Osteoblast (primary cell): Measurements from ENCODE around the gene ZNF576. TPM values are rescaled to one million over a fixed set of nuclear protein-coding genes. Genes with fewer than 3 reads are reported as not detected.

Experiments
- DNase-seq: peaks from one replicate; pipeline ENCODE4 v3.0.0; 2011; ENCODE audit warnings: low spot score, mixed read lengths; ENCODE audit not compliant: insufficient read length; ENCODE audit errors: missing footprints
- H2AFZ ChIP-seq: 2 replicates; pipeline ENCODE4 v1.6.0; 2011; ENCODE audit warnings: mild to moderate bottlenecking, low read length
- H3K27ac ChIP-seq: 2 replicates; pipeline ENCODE4 v1.5.1; 2011; ENCODE audit warnings: mild to moderate bottlenecking, low read depth, low read length, moderate library complexity
- H3K27me3 ChIP-seq: 2 replicates; pipeline ENCODE4 v1.6.0; 2012; ENCODE audit warnings: mild to moderate bottlenecking, control low read depth, inconsistent platforms, low read length, moderate library complexity; ENCODE audit not compliant: insufficient read depth
- H3K36me3 ChIP-seq: 2 replicates; pipeline ENCODE4 v1.5.1; 2011; ENCODE audit warnings: mild to moderate bottlenecking, low read length, control low read depth, moderate library complexity; ENCODE audit not compliant: insufficient read depth
- H3K4me1 ChIP-seq: 2 replicates; pipeline ENCODE4 v1.5.1; 2011; ENCODE audit warnings: mild to moderate bottlenecking, low read length, control low read depth, moderate library complexity; ENCODE audit not compliant: insufficient read depth
- H3K4me2 ChIP-seq: 2 replicates; pipeline ENCODE4 v1.6.0; 2011; ENCODE audit warnings: mild to moderate bottlenecking, low read length; ENCODE audit not compliant: insufficient read depth
- H3K4me3 ChIP-seq: fragments of 200-600 bp; sonication (generic); 3 replicates; pipeline ENCODE4 v1.5.1; 2012; ENCODE audit warnings: mild to moderate bottlenecking, low read length, inconsistent platforms; ENCODE audit not compliant: insufficient read depth
- H3K79me2 ChIP-seq: 2 replicates; pipeline ENCODE4 v1.6.0; 2012; ENCODE audit warnings: mild to moderate bottlenecking, low read length, control low read depth, inconsistent platforms; ENCODE audit not compliant: insufficient read depth
- H3K9me3 ChIP-seq: 2 replicates; pipeline ENCODE4 v1.5.1; 2011; ENCODE audit warnings: low read depth, low read length, control low read depth
- H4K20me1 ChIP-seq: 2 replicates; pipeline ENCODE4 v1.6.0; 2012; ENCODE audit warnings: mild to moderate bottlenecking, low read length, control low read depth; ENCODE audit not compliant: insufficient read depth
- CTCF ChIP-seq: IDR thresholded peaks from 2 replicates; pipeline ENCODE4 v1.5.1; 2011; ENCODE audit warnings: mild to moderate bottlenecking, low read depth, low read length, moderate library complexity; ENCODE audit errors: extremely low read depth
- total RNA-seq: library from RNA; depleted of rRNA; stranded (reverse); fragments of >200 nt; gene quantifications from 2 replicates; pipeline ENCODE4 v1.2.3, GENCODE V29; 2012

Gene ZNF576
- total RNA-seq, 1 donor = 9.4 TPM

- peak overlapping the region; percentile 57 for H3K4me3 ChIP-seq
These were observed 44.0 kb downstream of the ZNF576 start for GRCh38 chr19:43640424-43640757.

GRCh38 chr19:43641333-43641732 lies 44.9 kb downstream of the ZNF576 start:
- H3K27me3 ChIP-seq = peaks cover 35% of the 10 kb centered on the region
- H3K9me3 ChIP-seq = no peaks in the 10 kb centered on the region
- no peaks in the 10 kb centered on the region for H3K79me2 ChIP-seq
- no peak overlapping the region for H3K4me3 ChIP-seq
- TF ChIP-seq CTCF = no peak
- H2AFZ ChIP-seq = no peak overlapping the region
- H3K4me2 ChIP-seq = no peak overlapping the region
- no peak for DNase-seq
- H4K20me1 ChIP-seq = no peaks in the 10 kb centered on the region
- H3K27ac ChIP-seq = no peak overlapping the region
- no peaks in the 10 kb centered on the region for H3K36me3 ChIP-seq
- peaks cover under 1% of the 10 kb centered on the region for H3K4me1 ChIP-seq

More at GRCh38 chr19:43640424-43640757, 44.0 kb downstream of the ZNF576 start:
- Histone ChIP-seq H3K36me3 (no peaks in the 10 kb centered on the region), H3K79me2 (no peaks in the 10 kb centered on the region), H3K27me3 (peaks cover 35% of the 10 kb centered on the region), H3K4me2 (peak overlapping the region; percentile 64), H3K4me1 (peaks cover 10% of the 10 kb centered on the region), H4K20me1 (no peaks in the 10 kb centered on the region), H3K9me3 (no peaks in the 10 kb centered on the region), H2AFZ (no peak overlapping the region), H3K27ac (no peak overlapping the region)
- no peak for DNase-seq
- no peak for TF ChIP-seq CTCF

GRCh38 chr19:43642531-43642930 lies 46.1 kb downstream of the ZNF576 start:
- Histone ChIP-seq H3K27me3 (peaks cover 32% of the 10 kb centered on the region), H3K36me3 (peaks cover 6% of the 10 kb centered on the region), H4K20me1 (no peaks in the 10 kb centered on the region), H3K27ac (no peak overlapping the region), H2AFZ (no peak overlapping the region), H3K4me3 (no peak overlapping the region), H3K79me2 (no peaks in the 10 kb centered on the region), H3K4me2 (no peak overlapping the region), H3K9me3 (no peaks in the 10 kb centered on the region), H3K4me1 (no peaks in the 10 kb centered on the region)
- TF ChIP-seq CTCF = no peak
- DNase-seq = no peak

GRCh38 chr19:43643326-43643725 lies 46.9 kb downstream of the ZNF576 start:
- Histone ChIP-seq H3K4me2 (no peak overlapping the region), H3K4me1 (no peaks in the 10 kb centered on the region), H3K36me3 (peaks cover 14% of the 10 kb centered on the region), H3K9me3 (no peaks in the 10 kb centered on the region), H3K27ac (no peak overlapping the region), H3K79me2 (no peaks in the 10 kb centered on the region), H4K20me1 (no peaks in the 10 kb centered on the region), H3K27me3 (peaks cover 24% of the 10 kb centered on the region), H2AFZ (no peak overlapping the region), H3K4me3 (no peak overlapping the region)
- TF ChIP-seq CTCF = no peak
- no peak for DNase-seq
